Measurements from ENCODE around the gene GFPT2. TPM values are rescaled to one million over a fixed set of nuclear protein-coding genes. Genes with fewer than 3 reads are reported as not detected.

GFPT2 gene
- total and polyA plus RNA-seq, 2 of the 4 experiments (the other 2 are of a cell fraction) = 20.3 to 20.8 TPM

GRCh38 chr5:180313677-180314505, 39.2 kb downstream of the GFPT2 start:
- no peak overlapping the region for H3K4ac ChIP-seq (ENCODE audit: low read depth, low read length)

More at GRCh38 chr5:180313677-180314505, 39.2 kb downstream of the GFPT2 start:
- Histone ChIP-seq H3K23ac (ENCODE audit: low read depth, low read length) (no peak overlapping the region), H3K4me3 (ENCODE audit: insufficient read depth, low read depth, low read length) (no peak overlapping the region), H2AK9ac (replicated peaks; ENCODE audit: low read depth, low read length, poor library complexity) (no peak overlapping the region), H3K9me1 (ENCODE audit: insufficient read depth, low read length) (peaks cover 4% of the 10 kb centered on the region; the same call in 1 of the 2 replicates), H3K9ac (ENCODE audit: low read depth, low read length) (no peak overlapping the region), H2BK15ac (ENCODE audit: low read depth, low read length) (no peak overlapping the region), H3K18ac (ENCODE audit: low read depth, low read length) (no peak overlapping the region), H3K14ac (replicated peaks; ENCODE audit: low read depth, low read length) (no peak overlapping the region), H3K9me3 (ENCODE audit: control insufficient read depth, insufficient read depth, low read length) (no peaks in the 10 kb centered on the region), H3K36me3 (ENCODE audit: control insufficient read depth, insufficient read depth, low read length) (peaks cover 15% of the 10 kb centered on the region), H2BK20ac (ENCODE audit: low read depth, low read length) (no peak overlapping the region), H2BK5ac (ENCODE audit: low read depth, low read length, poor library complexity, severe bottlenecking) (no peak overlapping the region), H3K4me2 (ENCODE audit: low read depth, low read length) (no peak overlapping the region), H2AK5ac (ENCODE audit: low read depth, low read length) (no peak overlapping the region), H4K20me1 (ENCODE audit: insufficient read depth, low read length) (no peaks in the 10 kb centered on the region), H2AFZ (replicated peaks; ENCODE audit: low read length, poor library complexity) (no peak overlapping the region), H3K56ac (ENCODE audit: extremely low read depth, insufficient read depth, low read length) (no peak overlapping the region), H3K79me1 (ENCODE audit: low read depth in 1 of 2, low read length in 2 of 2) (no peaks in the 10 kb centered on the region), H3K4me1 (ENCODE audit: control insufficient read depth, insufficient read depth, low read length) (no peaks in the 10 kb centered on the region), H3K27ac (ENCODE audit: insufficient read depth, low read length) (no peak overlapping the region), H3K27me3 (ENCODE audit: control insufficient read depth, insufficient read depth, low read length) (no peaks in the 10 kb centered on the region), H4K5ac (ENCODE audit: low read depth, low read length) (no peak overlapping the region), H4K91ac (ENCODE audit: insufficient read depth, low read depth, low read length) (no peak overlapping the region), H2BK120ac (ENCODE audit: low read depth, low read length) (no peak overlapping the region), H4K8ac (ENCODE audit: low read depth in 2 of 2, low read length in 2 of 2) (no peak overlapping the region)
- no peak for DNase-seq
- in situ Hi-C loops (cut with MboI; ENCODE audit: low sequenced_read_pairs) = no loop called here
- ChIA-PET POLR2A (ENCODE audit: unreplicated experiment) (no interaction called here), CTCF (interaction anchor here (1.2 to 2.9 kb wide), 2 partner anchors 15 to 20 kb away, joined by 3 to 12 read pairs; no protein-coding TSS in a partner anchor)
- BruUV-seq (replicated peaks) = no TSS peak
- ATAC-seq (ENCODE audit: low read depth) = no peak
- dilution Hi-C loops (cut with HindIII; ENCODE audit: low sequenced_read_pairs, unreplicated experiment) = no loop called here
- intact Hi-C loops (cut with micrococcal nuclease) = no loop called here
- TF ChIP-seq RFX5 (IDR thresholded peaks at IDR 0.05; ENCODE audit: low read depth, low read length) (no peak), MAFK (IDR thresholded peaks at IDR 0.05; ENCODE audit: low read depth, low read length) (no peak), MAZ (IDR thresholded peaks at IDR 0.05; ENCODE audit: borderline replicate concordance, low read depth, low read length) (no peak), MXI1 (IDR thresholded peaks at IDR 0.05; ENCODE audit: borderline replicate concordance, low read depth, low read length) (no peak), CTCF (conservative IDR thresholded peaks at IDR 0.05; ENCODE audit: low read depth, low read length) (no peak), SMC3 (IDR thresholded peaks at IDR 0.05; ENCODE audit: low read depth, low read length) (no peak), POLR2A (IDR thresholded peaks at IDR 0.05; ENCODE audit: low read depth, low read length) (no peak)
- 95 to 100% methylated on average over 1 to 32 of the region's 50 CpGs for WGBS, 2 experiments (ENCODE audit: extremely low coverage in 2 of 2, insufficient read length in 1 of 2)

Data from IMR-90 (cell line).